SU-DHL-6 (cell line): ENCODE results near the gene SDK2.

ENCODE experiments used
- H2AFZ ChIP-seq: fragments of 200-600 bp; sonication (generic); 2 replicates; pipeline ENCODE4 v1.6.1; 2014; ENCODE audit warnings: low read depth, mild to moderate bottlenecking, moderate library complexity, mixed read lengths, antibody characterized with exemption, low read length; ENCODE audit not compliant: severe bottlenecking
- H3F3A ChIP-seq: fragments of 200-600 bp; shearing (Covaris generic); 2 replicates; pipeline ENCODE4 v1.6.0; 2016; ENCODE audit warnings: antibody characterized with exemption, mild to moderate bottlenecking; ENCODE audit not compliant: insufficient read depth
- H3K27ac ChIP-seq: fragments of 200-600 bp; sonication (generic); 2 replicates; pipeline ENCODE4 v1.5.1; 2016; ENCODE audit warnings: low read depth, mild to moderate bottlenecking, low read length, moderate library complexity, mixed read lengths
- H3K27me3 ChIP-seq: fragments of 200-600 bp; sonication (generic), shearing (Covaris generic); 2 replicates; pipeline ENCODE4 v1.6.0; 2014; ENCODE audit warnings: mild to moderate bottlenecking, low read length
- H3K36me3 ChIP-seq: fragments of 200-600 bp; sonication (generic); 2 replicates; pipeline ENCODE4 v1.6.1; 2014; ENCODE audit warnings: mild to moderate bottlenecking, low read length, mixed read lengths
- H3K4me2 ChIP-seq: fragments of 300-600, 200-600 bp; shearing (Covaris generic), sonication (generic); 2 replicates; pipeline ENCODE4 v1.6.0; 2014; ENCODE audit warnings: low read length, low read depth, mild to moderate bottlenecking; ENCODE audit not compliant: poor library complexity, severe bottlenecking
- H3K4me3 ChIP-seq: fragments of 200-600 bp; sonication (generic); 2 replicates; pipeline ENCODE4 v1.5.1; 2014; ENCODE audit warnings: antibody characterized with exemption, low read length, mild to moderate bottlenecking, mixed read lengths; ENCODE audit not compliant: insufficient read depth, poor library complexity, severe bottlenecking
- H3K79me2 ChIP-seq: fragments of 200-600 bp; sonication (generic); 2 replicates; pipeline ENCODE4 v1.6.1; 2014; ENCODE audit warnings: mild to moderate bottlenecking, low read length, moderate library complexity; ENCODE audit not compliant: insufficient read depth
- H3K9ac ChIP-seq: fragments of 200-600 bp; sonication (generic); 2 replicates; pipeline ENCODE4 v1.7.0; 2014; ENCODE audit warnings: mild to moderate bottlenecking, low read length
- H3K9me2 ChIP-seq: fragments of 200-600 bp; sonication (generic); replicated peaks from 2 replicates; pipeline ENCODE4 v1.6.1; 2014; ENCODE audit warnings: low read length; ENCODE audit not compliant: insufficient read depth
- H3K9me3 ChIP-seq: fragments of 200-600 bp; sonication (generic); 2 replicates; pipeline ENCODE4 v1.6.1; 2014; ENCODE audit warnings: low read length, mixed read lengths; ENCODE audit not compliant: insufficient read depth
- H4K20me1 ChIP-seq: fragments of 200-600 bp; sonication (generic); 2 replicates; pipeline ENCODE4 v1.6.1; 2014; ENCODE audit warnings: low read depth, mild to moderate bottlenecking, antibody characterized with exemption, low read length, moderate library complexity, mixed read lengths
- CTCF ChIP-seq: fragments of 200-600 bp; sonication (generic); IDR thresholded peaks from one replicate; pipeline ENCODE4 v1.5.1; 2017; ENCODE audit warnings: antibody characterized with exemption, mild to moderate bottlenecking, low read length, moderate library complexity; ENCODE audit not compliant: insufficient read depth, poor library complexity, severe bottlenecking
- EZH2phosphoT487 ChIP-seq: fragments of 200-600 bp; sonication (generic), shearing (Covaris generic); conservative IDR thresholded peaks from 2 replicates; pipeline ENCODE4 v1.6.1; 2018; ENCODE audit warnings: mild to moderate bottlenecking, antibody characterized with exemption, low read length, moderate library complexity, mixed read lengths

SDK2 gene

GRCh38 chr17:73350864-73351263 is 293.4 kb downstream of the SDK2 start:
- Histone ChIP-seq H3K9ac (no peak overlapping the region), H3K79me2 (no peaks in the 10 kb centered on the region), H2AFZ (no peak overlapping the region), H3K27ac (no peak overlapping the region), H3K9me2 (no peaks in the 10 kb centered on the region), H3K9me3 (no peaks in the 10 kb centered on the region), H3K27me3 (no peaks in the 10 kb centered on the region), H3K4me3 (no peak overlapping the region), H3K4me2 (no peak overlapping the region), H3F3A (no peaks in the 10 kb centered on the region), H3K36me3 (no peaks in the 10 kb centered on the region), H4K20me1 (no peaks in the 10 kb centered on the region)
- no peak for TF ChIP-seq EZH2phosphoT487

- Histone ChIP-seq H3K9me3 (no peaks in the 10 kb centered on the region), H3K9me2 (no peaks in the 10 kb centered on the region), H3K27me3 (no peaks in the 10 kb centered on the region), H3K4me3 (no peak overlapping the region), H3F3A (no peaks in the 10 kb centered on the region), H2AFZ (no peak overlapping the region), H3K9ac (no peak overlapping the region), H3K36me3 (no peaks in the 10 kb centered on the region), H4K20me1 (no peaks in the 10 kb centered on the region), H3K27ac (no peak overlapping the region), H3K4me2 (no peak overlapping the region), H3K79me2 (no peaks in the 10 kb centered on the region)
- TF ChIP-seq CTCF (no peak), EZH2phosphoT487 (no peak)
Observed at GRCh38 chr17:73349647-73350046, 294.6 kb downstream of the SDK2 start.

- Histone ChIP-seq H3K9ac (no peak overlapping the region), H3K4me3 (no peak overlapping the region), H3K9me3 (no peaks in the 10 kb centered on the region), H2AFZ (no peak overlapping the region), H3K79me2 (no peaks in the 10 kb centered on the region), H4K20me1 (no peaks in the 10 kb centered on the region), H3K27ac (no peak overlapping the region), H3K27me3 (no peaks in the 10 kb centered on the region), H3K36me3 (no peaks in the 10 kb centered on the region), H3K4me2 (no peak overlapping the region), H3F3A (no peaks in the 10 kb centered on the region), H3K9me2 (no peaks in the 10 kb centered on the region)
- no peak for TF ChIP-seq CTCF
- no peak for TF ChIP-seq EZH2phosphoT487
Observed at GRCh38 chr17:73349138-73349537, 295.1 kb downstream of the SDK2 start.

GRCh38 chr17:73348829-73349095 is 295.5 kb downstream of the SDK2 start:
- no peak overlapping the region for H3K27ac ChIP-seq
- no peaks in the 10 kb centered on the region for H3K79me2 ChIP-seq
- no peak overlapping the region for H3K9ac ChIP-seq
- no peak overlapping the region for H3K4me2 ChIP-seq
- no peak overlapping the region for H3K4me3 ChIP-seq
- H2AFZ ChIP-seq = no peak overlapping the region
- TF ChIP-seq CTCF = no peak
- TF ChIP-seq EZH2phosphoT487 = no peak
- H3K9me2 ChIP-seq = no peaks in the 10 kb centered on the region
- H4K20me1 ChIP-seq = no peaks in the 10 kb centered on the region
- H3K9me3 ChIP-seq = no peaks in the 10 kb centered on the region
- no peaks in the 10 kb centered on the region for H3F3A ChIP-seq
- H3K36me3 ChIP-seq = no peaks in the 10 kb centered on the region
- H3K27me3 ChIP-seq = no peaks in the 10 kb centered on the region
